Memory B cell (primary cell): ENCODE measurements around the gene ALPI.

ENCODE experiments used
- ATAC-seq: fragments of 150-1000 bp; cut with Tn5 transposase; 2 replicates; pipeline ENCODE4 v1.10.0; 2021; ENCODE audit warnings: low read depth, mild to moderate bottlenecking, moderate library complexity
- DNase-seq, 2 donors: peaks; one replicate each; pipeline ENCODE4 v3.0.0; 2022; ENCODE audit warnings: low spot score in 2 of 2
- H3K27ac Mint-ChIP-seq: one replicate; pipeline ENCODE4 v1.8.0; 2022; ENCODE audit warnings: mild to moderate bottlenecking, moderate library complexity, mixed read lengths
- H3K27me3 Mint-ChIP-seq: one replicate; pipeline ENCODE4 v1.8.0; 2022; ENCODE audit warnings: mixed read lengths
- H3K36me3 Mint-ChIP-seq: one replicate; pipeline ENCODE4 v1.8.0; 2022; ENCODE audit warnings: mild to moderate bottlenecking, mixed read lengths
- H3K4me1 Mint-ChIP-seq: one replicate; pipeline ENCODE4 v1.8.0; 2022; ENCODE audit warnings: mixed read lengths
- H3K4me3 Mint-ChIP-seq: one replicate; pipeline ENCODE4 v1.8.0; 2022; ENCODE audit warnings: mild to moderate bottlenecking, moderate library complexity, mixed read lengths
- H3K9me3 Mint-ChIP-seq: one replicate; pipeline ENCODE4 v1.8.0; 2022; ENCODE audit warnings: mixed read lengths

The ALPI gene

DNA sequence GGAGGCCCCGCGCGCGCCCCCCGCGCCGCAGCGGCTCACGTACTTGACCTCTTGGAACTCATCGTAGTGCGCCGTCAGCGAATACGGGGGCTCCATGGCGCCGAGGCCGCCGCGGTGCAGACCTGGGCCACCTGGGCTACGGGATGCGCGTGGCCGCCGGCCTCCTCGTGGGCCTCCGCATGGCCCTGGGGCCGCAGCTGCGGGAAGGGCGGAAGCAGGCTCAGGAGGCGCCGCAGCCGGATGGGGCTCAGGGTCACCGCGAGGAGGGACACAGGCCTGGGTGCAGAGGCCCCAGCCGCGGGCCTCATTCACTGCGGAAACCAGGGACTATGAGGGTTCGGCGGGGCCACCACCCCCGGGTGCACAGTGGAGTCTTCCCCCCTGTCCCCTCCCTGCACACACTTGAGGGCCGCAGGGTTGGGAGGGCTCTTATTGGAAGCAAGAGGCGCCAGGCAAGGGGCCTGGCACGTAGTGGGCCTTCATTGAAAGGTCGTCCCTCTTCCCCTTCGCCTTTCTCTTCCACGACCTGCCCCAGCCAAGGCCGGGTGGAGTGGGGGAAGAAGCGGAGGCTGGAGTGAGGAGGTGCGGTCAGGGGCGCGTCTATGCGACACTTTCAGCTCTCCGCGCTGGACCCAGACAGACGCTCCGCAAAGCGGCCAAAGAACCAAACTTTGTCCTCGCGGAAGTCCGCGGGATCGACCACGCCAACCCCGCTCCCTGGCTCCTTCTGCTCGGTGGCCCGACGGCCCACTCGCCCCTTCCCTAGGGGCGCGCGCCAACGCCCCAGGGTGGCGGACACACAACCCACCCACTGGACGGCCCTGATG is 30.8 kb downstream of the ALPI start:
- Mint-ChIP-seq H3K27ac (no peak overlapping the region), H3K4me3 (no peak overlapping the region), H3K36me3 (no peaks in the 10 kb centered on the region), H3K9me3 (no peaks in the 10 kb centered on the region), H3K27me3 (peaks cover 35% of the 10 kb centered on the region), H3K4me1 (peaks cover 5% of the 10 kb centered on the region)
- ATAC-seq (no peak), DNase-seq (no peak)

DNA sequence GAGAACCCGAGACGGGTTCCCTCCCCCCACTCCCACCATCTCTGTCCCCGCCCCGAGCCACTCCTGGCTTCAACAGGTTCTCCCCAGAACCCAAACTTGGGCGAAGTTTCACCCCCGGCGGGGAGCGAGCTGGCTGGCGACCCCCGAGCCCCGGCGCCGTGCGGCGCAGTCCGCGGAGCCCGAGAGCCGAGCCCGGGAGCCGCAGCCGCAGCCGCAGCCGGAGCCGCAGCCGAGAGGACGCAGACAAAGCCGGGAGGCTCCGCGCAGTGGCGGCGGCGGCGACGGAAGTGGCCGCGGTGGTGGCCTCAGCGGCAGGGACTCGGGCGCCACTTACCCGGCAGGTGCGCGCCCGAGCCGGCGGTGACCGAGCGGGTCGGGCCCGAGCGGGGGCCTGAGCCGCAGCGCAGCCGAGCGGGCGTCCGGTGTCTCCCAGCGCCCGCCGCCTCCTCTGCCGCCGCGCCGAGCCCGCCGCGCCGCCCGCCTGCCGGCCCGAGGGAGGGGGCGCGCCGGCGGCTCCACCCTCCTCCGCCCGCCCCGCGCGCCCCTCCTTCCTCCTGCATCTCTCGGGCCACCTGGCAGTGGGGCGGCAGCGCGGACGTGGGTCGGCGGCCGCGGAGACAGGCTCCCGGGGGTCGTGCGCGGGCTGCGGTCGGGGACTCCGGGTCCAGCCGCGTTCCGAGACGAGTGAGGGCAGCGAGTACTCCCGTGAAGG is 31.6 kb downstream of the ALPI start, which contains the start of gene ECEL1:
Gene ECEL1 (minus strand): TSS at position 450 of the 712 bp plus-strand sequence. CDS start 1,181 bp downstream, outside the sequence.
- Mint-ChIP-seq H3K9me3 (no peaks in the 10 kb centered on the region), H3K27ac (no peak within 1 kb of the TSS), H3K4me3 (peak within 1 kb of the TSS; percentile 48), H3K4me1 (peaks cover 5% of the 10 kb centered on the region), H3K36me3 (no peaks in the 10 kb centered on the region), H3K27me3 (peaks cover 39% of the 10 kb centered on the region)
- no peak for ATAC-seq
- DNase-seq = no peak

DNA sequence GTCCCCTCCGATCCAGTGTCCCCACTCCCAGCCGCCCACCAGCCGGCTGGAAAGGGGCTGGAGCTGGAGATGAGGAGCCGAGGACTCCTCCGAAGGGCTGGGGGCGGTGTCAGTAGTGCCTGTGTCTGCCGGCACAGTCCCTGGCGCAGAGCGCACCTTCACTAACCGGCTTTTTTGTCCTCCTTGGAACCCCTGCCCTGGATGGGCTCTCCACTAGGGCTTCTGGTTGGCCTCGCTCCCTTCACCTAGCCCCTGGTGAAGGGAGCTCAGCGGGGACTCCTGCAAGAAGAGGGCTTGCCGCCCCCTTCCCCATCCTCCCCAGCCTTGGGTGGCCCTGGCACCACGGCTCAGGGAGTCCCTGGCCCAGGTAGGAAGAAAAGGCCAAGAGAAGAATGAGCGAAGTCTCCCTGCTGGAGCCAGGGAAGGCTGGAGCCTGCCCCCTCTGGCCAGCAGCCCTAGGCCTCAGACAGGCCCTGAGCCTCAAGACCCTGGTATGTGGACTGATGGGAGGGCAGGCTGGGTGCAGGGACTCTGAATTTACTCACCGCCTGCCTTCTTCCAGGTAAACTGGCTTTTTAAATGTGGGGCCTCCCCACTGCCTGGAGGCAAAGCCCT is 32.3 kb downstream of the ALPI start:
- no peaks in the 10 kb centered on the region for H3K36me3 Mint-ChIP-seq
- H3K27ac Mint-ChIP-seq = no peak overlapping the region
- H3K4me3 Mint-ChIP-seq = peak overlapping the region; percentile 17
- H3K4me1 Mint-ChIP-seq = peaks cover 5% of the 10 kb centered on the region
- ATAC-seq (no peak), DNase-seq (no peak)
- H3K9me3 Mint-ChIP-seq = no peaks in the 10 kb centered on the region
- peaks cover 38% of the 10 kb centered on the region for H3K27me3 Mint-ChIP-seq

DNA sequence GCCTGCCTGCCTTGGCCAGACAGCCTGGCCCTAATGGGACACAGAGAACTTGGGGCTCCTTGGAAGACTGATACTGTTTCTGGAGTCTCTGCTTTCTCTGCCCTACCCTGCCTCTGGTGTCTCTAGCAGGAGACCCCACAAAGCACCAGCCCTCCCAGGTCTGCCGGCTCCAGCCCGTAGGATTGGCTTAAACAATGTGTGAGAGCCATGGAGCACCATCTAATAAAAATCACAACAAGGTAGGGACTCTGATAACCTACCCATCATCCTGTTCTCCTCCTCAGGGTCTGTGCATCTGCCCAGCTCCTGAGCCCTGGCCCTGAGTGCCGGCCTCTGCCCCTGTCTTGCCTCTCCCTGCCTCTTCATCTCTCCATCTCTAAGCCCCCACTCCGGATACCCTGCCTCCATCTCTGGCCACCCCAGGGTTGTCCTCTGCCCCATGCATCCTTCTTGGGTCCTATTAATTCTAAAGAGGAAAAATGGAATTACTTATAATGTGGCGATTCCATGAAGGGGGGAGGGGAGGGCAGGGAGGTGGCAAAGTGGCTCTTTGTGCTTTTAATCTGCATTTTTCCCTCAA is 32.9 kb downstream of the ALPI start:
- DNase-seq (no peak), ATAC-seq (no peak)
- Mint-ChIP-seq H3K36me3 (no peaks in the 10 kb centered on the region), H3K4me3 (peak overlapping the region; percentile 48), H3K27ac (no peak overlapping the region), H3K27me3 (peaks cover 37% of the 10 kb centered on the region), H3K4me1 (peaks cover 5% of the 10 kb centered on the region), H3K9me3 (no peaks in the 10 kb centered on the region)

DNA sequence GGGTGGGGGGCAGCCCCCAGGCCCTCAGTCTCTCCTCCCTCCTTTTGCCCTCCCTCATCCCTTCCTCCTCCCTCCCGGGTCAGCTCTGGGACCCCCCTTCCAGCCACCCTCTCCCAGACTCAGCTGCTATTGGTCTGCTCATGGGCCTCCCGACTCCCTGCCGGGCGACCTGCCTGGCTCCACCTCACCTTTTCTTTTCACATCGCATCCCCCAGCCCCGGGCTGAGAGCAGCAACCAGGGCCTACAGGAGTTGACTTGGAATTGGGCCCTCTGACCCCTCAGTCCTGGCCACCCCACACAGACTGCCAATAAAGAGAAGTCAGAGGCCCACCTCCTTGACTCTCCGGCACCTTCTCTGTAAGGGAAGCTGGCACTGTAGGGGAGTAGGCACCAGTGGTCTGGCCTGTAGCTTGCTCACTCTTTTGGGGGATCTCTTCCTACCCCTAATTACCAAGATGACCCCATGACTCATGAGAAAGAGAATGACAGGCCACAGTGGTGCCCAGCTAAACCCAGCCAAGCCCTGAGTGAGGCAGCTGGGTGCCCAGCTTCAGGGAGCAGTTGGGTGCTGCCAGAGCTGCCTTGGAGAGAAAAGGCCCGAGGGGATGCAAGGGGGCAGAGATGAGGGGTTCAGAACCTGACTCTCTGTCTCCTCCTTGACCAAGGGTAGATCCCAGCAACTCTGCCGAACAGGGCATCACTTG is 33.7 kb downstream of the ALPI start:
- Mint-ChIP-seq H3K9me3 (no peaks in the 10 kb centered on the region), H3K36me3 (no peaks in the 10 kb centered on the region), H3K4me3 (no peak overlapping the region), H3K27me3 (peaks cover 33% of the 10 kb centered on the region), H3K27ac (no peak overlapping the region), H3K4me1 (peaks cover 5% of the 10 kb centered on the region)
- no peak for DNase-seq
- no peak for ATAC-seq

DNA sequence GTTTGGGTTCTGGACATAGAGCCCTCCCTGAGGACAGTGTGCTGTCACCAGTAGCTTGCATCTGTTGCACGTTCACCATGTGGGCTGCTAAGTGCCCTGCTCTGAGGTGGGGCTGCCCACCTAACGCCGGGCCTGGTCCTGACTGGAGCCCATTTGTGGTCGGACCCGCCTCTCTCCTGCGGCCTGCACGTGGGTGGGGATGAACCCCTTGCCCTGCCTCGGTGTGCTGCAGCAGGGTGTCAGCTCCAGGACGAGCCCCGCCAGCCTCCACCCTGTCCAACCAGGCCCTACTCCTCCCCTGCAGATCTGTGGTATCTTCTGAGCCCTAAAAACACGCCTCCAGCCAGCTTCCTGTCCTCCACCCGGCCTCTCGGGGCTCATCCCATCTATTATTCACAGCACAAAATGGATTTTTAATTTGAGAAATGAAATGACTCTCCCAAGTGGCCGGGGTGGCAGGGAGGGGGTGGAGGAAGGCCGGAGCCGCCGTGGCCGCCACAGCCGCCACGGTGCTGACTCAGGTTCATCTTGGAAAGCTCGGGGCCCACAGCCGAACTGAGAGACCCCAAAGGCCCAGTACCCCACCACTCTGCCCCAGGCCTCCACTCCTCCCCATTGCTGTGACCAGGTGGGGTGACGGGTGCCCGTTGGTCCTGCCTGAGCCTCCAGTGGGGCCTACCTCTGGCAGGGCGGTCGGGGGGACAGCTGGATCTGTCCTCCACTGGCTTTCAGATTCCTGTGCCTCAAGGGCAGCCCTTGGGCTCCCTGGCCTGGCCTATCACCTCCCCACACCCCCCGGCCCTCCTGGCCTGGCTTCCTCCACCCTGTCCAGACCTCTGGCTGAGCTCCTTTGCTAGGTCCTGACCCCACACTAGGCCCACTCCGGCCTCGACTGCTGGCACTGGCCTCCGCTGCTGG is 34.5 kb downstream of the ALPI start:
- H3K4me3 Mint-ChIP-seq = no peak overlapping the region
- DNase-seq = no peak
- H3K9me3 Mint-ChIP-seq = no peaks in the 10 kb centered on the region
- ATAC-seq = no peak
- H3K4me1 Mint-ChIP-seq = peaks cover under 1% of the 10 kb centered on the region
- H3K27me3 Mint-ChIP-seq = peaks cover 26% of the 10 kb centered on the region
- H3K27ac Mint-ChIP-seq = no peak overlapping the region
- H3K36me3 Mint-ChIP-seq = no peaks in the 10 kb centered on the region

DNA sequence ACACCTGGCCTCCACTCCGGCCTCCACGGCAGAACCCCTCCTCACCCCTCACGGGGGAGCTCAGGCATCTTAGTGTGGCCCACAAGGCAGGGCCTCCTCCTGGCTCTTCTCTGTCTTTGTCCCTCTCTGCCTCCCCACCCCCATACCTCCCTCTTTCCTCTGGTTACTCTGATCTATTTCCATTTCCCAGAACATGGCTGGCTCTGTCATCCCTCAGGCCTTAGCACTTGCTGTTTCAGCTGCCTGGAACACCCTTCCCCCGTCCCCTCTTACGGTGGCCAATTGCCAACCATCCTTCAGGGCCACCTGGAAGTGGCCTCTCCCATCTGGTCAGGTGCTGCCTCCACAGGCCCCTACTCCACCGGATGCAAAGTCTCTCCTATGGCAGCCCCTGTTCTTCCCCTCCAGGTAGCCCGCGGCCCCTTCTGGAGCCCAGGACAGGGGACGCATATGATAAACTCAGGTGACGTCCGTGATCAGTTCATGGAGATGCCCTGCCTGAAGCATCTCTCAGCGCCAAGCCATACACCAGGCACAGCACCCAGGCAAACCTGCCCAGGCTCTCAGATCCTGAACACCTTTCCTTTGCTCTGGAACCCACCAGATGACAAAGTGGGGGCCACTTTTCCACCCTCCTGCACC is 35.3 kb downstream of the ALPI start:
- no peaks in the 10 kb centered on the region for H3K9me3 Mint-ChIP-seq
- no peak overlapping the region for H3K27ac Mint-ChIP-seq
- peaks cover 26% of the 10 kb centered on the region for H3K27me3 Mint-ChIP-seq
- no peak for DNase-seq
- H3K4me3 Mint-ChIP-seq = no peak overlapping the region
- H3K4me1 Mint-ChIP-seq = no peaks in the 10 kb centered on the region
- no peak for ATAC-seq
- no peaks in the 10 kb centered on the region for H3K36me3 Mint-ChIP-seq

DNA sequence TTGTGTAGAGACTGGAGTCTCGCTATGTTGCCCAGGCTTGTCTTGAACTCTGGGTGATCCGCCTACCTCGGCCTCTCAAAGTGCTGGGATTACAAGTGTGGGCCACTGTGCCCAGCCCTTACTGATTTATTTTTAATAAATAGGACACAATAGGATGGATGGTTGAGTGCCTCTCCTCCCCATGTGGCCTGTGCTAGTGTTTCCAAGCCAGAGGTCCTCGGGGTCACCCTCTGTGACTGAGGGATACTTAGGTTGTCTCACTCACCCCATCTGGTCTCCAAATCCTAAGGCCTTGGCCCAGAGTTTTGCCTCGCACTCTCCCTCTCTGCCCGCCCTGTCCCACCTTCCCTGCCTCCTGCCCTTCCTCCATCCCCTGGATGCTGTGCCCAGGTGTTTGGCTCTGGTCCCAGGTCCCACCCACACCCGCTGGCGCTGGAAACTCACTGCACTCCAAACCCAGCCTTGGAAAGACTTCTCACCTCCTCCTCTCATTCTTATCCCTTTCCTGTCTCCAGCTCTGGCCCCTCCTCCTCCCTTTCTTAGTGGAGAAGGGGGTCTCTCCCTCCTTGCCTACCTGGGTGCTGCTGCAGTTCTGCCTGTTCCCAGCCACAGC is 36.4 kb downstream of the ALPI start:
- Mint-ChIP-seq H3K9me3 (no peaks in the 10 kb centered on the region), H3K4me3 (no peak overlapping the region), H3K36me3 (no peaks in the 10 kb centered on the region), H3K4me1 (no peaks in the 10 kb centered on the region), H3K27ac (no peak overlapping the region), H3K27me3 (peaks cover 26% of the 10 kb centered on the region)
- ATAC-seq (no peak), DNase-seq (no peak)

DNA sequence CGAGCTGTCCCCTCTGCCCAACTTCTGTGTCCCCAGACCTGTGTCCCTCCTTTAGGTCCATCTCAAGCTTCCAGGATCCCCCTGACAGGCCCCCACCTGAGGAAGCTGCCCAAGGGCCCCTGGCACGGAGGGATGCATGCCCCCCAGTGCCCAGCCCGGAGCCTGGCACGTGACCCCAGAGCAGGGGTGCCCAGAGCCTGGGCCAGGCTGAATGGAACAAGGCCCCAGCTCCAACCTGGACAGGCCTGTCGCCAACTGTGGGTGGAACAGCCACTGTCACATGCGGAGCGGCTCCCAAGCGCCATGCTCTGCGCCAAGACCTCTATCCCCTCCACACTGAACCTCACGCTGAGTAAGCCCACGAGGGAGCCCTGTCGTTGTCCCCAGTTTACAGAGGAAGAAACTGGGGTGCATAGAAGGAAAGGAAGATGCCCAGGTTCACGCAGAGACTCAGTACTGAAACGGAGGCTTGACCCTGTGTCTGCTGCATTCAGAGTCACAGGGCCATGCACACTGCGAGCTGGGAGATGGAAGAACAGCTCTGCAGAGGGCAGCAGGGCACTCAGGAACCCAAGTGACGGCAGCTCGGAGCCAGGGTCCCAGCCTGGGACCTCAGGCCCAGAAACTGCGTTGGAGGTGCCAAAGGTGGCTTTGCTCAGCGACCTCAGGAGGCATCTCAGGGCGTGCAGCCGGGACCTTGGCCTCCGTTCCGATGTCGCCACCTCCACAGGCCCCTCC is 37.2 kb downstream of the ALPI start:
- Mint-ChIP-seq H3K4me1 (no peaks in the 10 kb centered on the region), H3K9me3 (no peaks in the 10 kb centered on the region), H3K27ac (no peak overlapping the region), H3K4me3 (no peak overlapping the region), H3K27me3 (peaks cover 26% of the 10 kb centered on the region), H3K36me3 (no peaks in the 10 kb centered on the region)
- DNase-seq = no peak
- no peak for ATAC-seq

DNA sequence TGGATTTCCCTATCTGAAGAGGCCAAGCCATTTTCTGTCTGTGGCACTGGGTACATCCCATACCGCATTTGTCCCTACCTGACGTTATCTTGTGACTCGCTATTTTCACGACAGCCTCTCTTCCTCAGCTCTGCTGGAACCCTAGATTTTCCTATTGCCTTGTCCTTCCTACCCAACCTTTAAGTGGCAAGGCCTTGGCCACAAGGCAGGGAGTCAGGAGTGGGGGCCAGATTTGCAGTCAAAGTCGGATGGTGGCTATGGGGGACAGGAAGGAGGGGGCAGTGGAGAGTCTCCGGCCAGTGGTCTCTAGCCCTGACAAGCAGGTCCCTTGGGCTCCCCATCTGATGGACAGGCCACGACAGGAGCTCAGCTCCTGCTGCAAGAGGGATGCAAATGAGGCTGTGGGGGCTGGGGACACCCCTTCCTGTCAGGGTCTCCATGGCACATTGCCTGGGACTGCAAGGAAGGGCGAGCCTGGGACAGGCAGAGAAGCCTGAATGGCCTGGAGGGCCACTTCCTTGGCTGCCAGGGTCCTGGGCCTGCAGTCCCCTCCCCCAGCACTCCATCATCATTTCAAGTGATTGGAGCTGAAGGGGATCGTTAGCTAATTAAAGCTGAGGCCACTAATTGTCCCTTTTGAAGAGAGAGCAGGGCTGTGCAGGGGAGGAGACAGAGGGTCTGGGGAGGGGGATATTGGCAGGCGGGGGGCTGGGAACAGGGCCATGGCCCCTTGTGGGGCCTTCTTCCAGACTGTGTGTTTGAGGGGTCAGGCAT is 37.9 kb downstream of the ALPI start:
- ATAC-seq (no peak), DNase-seq (no peak)
- peaks cover 27% of the 10 kb centered on the region for H3K27me3 Mint-ChIP-seq
- no peaks in the 10 kb centered on the region for H3K36me3 Mint-ChIP-seq
- no peaks in the 10 kb centered on the region for H3K4me1 Mint-ChIP-seq
- H3K9me3 Mint-ChIP-seq = no peaks in the 10 kb centered on the region
- H3K27ac Mint-ChIP-seq = no peak overlapping the region
- no peak overlapping the region for H3K4me3 Mint-ChIP-seq

DNA sequence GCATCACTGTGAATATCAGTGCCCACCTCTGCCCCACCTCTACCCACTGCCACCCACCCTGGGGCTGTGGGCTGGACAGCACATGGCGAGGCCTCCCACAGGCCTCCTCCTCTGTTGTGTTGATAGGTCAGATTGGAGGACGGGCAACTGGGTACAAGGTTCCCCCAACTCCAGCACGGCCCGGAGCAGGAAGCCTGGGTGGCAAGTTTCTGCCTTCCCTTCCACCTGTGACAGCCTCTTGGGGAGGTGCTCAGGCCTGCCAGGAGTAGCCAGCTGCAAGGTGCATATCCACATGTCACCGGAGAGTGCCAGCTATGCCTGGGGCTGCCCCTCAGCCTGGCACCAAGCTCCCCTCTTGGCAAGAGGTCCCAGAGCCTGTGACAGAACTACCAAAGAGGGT is 38.6 kb downstream of the ALPI start:
- no peak for ATAC-seq
- no peak overlapping the region for H3K27ac Mint-ChIP-seq
- DNase-seq = no peak
- no peaks in the 10 kb centered on the region for H3K9me3 Mint-ChIP-seq
- H3K36me3 Mint-ChIP-seq = no peaks in the 10 kb centered on the region
- peaks cover 22% of the 10 kb centered on the region for H3K27me3 Mint-ChIP-seq
- H3K4me3 Mint-ChIP-seq = no peak overlapping the region
- no peaks in the 10 kb centered on the region for H3K4me1 Mint-ChIP-seq
